Erythroblast (primary cell): ENCODE measurements around the gene RARG.

Experiments
- GATA1 ChIP-seq: IDR thresholded peaks from 2 replicates; pipeline ENCODE4 v1.6.1; 2011; ENCODE audit warnings: low read depth, mild to moderate bottlenecking, control low read depth, low read length, moderate library complexity
- POLR2A ChIP-seq: IDR thresholded peaks from 2 replicates; pipeline ENCODE4 v1.6.1; 2011; ENCODE audit warnings: mild to moderate bottlenecking, low read length

DNA sequence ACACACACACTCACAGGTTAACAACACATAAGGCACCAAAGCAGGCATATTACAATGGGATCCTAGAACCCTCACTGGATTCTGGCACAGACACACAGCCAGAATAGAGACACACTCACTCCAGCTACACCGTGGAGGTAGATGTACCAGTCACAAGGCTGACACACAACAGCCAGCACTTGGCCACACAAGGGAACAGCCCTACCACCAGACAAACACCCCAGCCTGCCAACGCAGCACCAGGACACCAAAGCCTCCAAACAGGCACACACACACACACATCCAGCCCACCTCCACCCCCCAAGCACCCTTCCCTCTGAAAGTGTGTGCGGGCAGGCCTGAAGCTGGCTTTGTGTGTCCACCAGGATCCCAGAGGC is 14.1 kb downstream of the RARG start:
- TF ChIP-seq POLR2A (no peak), GATA1 (no peak)
